Ovary (tissue), 3 donors: ENCODE results near the gene MYCBPAP.

Experiments
- POLR2A ChIP-seq: fragments of 450-650 bp; IDR thresholded peaks from one replicate; pipeline ENCODE4 v1.6.1; 2017; ENCODE audit warnings: antibody characterized with exemption, mild to moderate bottlenecking, moderate library complexity
- TF ChIP-seq, protein P1 (sequence below), 3 donors: fragments of 450-650 bp in 2 of 3; fragments of 200-600 bp in 1 of 3; IDR thresholded peaks; one replicate each; pipeline versions ENCODE4 v1.5.1 to v1.8.0; 2016 to 2022; ENCODE audit warnings: antibody characterized with exemption in 3 of 3, mild to moderate bottlenecking in 1 of 3
- donor health status: DM: no; HTN: no; CAD: no.

GRCh38 chr17:50539762-50540559, 31.7 kb downstream of the MYCBPAP start:
- TF ChIP-seq POLR2A: no peak
- TF ChIP-seq, protein P1, sequence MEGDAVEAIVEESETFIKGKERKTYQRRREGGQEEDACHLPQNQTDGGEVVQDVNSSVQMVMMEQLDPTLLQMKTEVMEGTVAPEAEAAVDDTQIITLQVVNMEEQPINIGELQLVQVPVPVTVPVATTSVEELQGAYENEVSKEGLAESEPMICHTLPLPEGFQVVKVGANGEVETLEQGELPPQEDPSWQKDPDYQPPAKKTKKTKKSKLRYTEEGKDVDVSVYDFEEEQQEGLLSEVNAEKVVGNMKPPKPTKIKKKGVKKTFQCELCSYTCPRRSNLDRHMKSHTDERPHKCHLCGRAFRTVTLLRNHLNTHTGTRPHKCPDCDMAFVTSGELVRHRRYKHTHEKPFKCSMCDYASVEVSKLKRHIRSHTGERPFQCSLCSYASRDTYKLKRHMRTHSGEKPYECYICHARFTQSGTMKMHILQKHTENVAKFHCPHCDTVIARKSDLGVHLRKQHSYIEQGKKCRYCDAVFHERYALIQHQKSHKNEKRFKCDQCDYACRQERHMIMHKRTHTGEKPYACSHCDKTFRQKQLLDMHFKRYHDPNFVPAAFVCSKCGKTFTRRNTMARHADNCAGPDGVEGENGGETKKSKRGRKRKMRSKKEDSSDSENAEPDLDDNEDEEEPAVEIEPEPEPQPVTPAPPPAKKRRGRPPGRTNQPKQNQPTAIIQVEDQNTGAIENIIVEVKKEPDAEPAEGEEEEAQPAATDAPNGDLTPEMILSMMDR (IDR thresholded peaks at IDR 0.05): no peak
